GM12878 (cell line): ENCODE measurements around the gene PRTN3.

Source experiments
- CTCF ChIP-seq, 3 experiments: IDR thresholded peaks in 2 of 3; conservative IDR thresholded peaks in 1 of 3; 2 replicates each; pipeline ENCODE4 v1.5.1; 2011; ENCODE audit warnings: low read depth in 3 of 3, low read length in 3 of 3, mild to moderate bottlenecking in 3 of 3, control low read depth in 2 of 3, moderate library complexity in 2 of 3, inconsistent platforms in 1 of 3, mixed read lengths in 1 of 3; ENCODE audit not compliant: control insufficient read depth in 2 of 3, insufficient read depth in 1 of 3; ENCODE audit errors: extremely low read depth in 1 of 3
- PML ChIP-seq: IDR thresholded peaks from 2 replicates; pipeline ENCODE4 v1.6.1; 2012; ENCODE audit warnings: low read length, inconsistent platforms
- POLR2AphosphoS5 ChIP-seq: IDR thresholded peaks from 2 replicates; pipeline ENCODE4 v1.6.1; 2011; ENCODE audit warnings: mild to moderate bottlenecking, low read length, inconsistent platforms
- SREBF2 ChIP-seq: IDR thresholded peaks from 2 replicates; pipeline ENCODE4 v1.6.1; 2012; ENCODE audit warnings: mild to moderate bottlenecking, low read length

- TF ChIP-seq SREBF2, result no peak
- no peak for TF ChIP-seq POLR2AphosphoS5
- no peak for TF ChIP-seq PML
- TF ChIP-seq CTCF (IDR thresholded peaks at IDR 0.05 in 2 of 3, conservative IDR thresholded peaks at IDR 0.05 in 1 of 3; ENCODE audit: control insufficient read depth in 2 of 3, extremely low read depth in 1 of 3, insufficient read depth in 1 of 3, low read depth in 3 of 3, low read length in 3 of 3), result no peak
These were observed 12.3 kb downstream of the PRTN3 start for GRCh38 chr19:853014-853585.
